Measurements from ENCODE around the gene CIC. TPM values are rescaled to one million over a fixed set of nuclear protein-coding genes. Genes with fewer than 3 reads are reported as not detected.
A peak's percentile ranks its signal among the peaks of the same experiment; 100 is the strongest.

The CIC gene
- total and polyA plus RNA-seq, 10 of the 15 experiments (the other 5 are each of a cell fraction or from before 2014, with no cell fraction given) = 0.18 to 50.6 (median 7.1) TPM

DNA sequence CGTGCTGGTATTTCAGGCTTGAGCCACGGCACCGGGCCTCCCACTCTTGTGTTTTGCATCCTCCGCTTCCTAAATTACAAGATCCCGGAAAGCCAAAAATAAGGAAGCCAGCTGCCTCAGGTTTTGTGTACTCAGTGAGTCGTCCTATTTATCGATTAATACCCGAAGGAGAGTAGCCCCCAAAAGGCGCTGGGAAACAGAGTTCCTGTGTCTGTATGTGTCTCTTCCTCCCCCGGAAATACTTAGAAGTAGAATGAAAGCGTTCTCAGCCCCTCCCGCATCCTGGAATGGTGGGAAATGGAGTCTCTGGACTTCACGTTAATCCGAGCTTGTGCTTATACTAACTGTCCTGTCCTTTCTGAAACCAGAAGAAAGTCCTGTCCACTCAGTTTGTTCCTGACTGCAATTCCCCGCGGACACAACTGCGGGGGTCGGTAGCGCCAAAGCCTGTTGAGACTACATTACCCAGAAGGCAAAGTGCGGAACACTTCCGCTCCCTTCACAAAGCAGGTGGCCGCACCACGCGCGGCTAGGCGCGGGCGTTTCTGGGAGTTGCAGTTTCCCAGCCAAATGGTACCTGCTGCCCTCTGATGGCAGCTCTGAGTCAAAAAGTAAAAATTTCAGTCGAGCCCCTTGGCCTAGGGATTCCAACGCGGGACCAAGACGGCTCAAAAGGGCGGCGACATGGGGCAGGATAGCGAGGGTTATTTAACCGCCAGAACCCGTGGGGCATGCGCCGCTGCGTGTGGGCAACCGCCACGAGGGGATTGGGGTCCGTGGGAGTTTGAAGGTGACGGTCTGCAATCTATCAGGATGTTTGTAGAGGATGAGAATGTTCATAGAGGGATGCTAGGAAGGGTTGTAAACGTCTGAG, 24.5 kb upstream of the CIC start (continued):
- TF ChIP-seq, protein P1, sequence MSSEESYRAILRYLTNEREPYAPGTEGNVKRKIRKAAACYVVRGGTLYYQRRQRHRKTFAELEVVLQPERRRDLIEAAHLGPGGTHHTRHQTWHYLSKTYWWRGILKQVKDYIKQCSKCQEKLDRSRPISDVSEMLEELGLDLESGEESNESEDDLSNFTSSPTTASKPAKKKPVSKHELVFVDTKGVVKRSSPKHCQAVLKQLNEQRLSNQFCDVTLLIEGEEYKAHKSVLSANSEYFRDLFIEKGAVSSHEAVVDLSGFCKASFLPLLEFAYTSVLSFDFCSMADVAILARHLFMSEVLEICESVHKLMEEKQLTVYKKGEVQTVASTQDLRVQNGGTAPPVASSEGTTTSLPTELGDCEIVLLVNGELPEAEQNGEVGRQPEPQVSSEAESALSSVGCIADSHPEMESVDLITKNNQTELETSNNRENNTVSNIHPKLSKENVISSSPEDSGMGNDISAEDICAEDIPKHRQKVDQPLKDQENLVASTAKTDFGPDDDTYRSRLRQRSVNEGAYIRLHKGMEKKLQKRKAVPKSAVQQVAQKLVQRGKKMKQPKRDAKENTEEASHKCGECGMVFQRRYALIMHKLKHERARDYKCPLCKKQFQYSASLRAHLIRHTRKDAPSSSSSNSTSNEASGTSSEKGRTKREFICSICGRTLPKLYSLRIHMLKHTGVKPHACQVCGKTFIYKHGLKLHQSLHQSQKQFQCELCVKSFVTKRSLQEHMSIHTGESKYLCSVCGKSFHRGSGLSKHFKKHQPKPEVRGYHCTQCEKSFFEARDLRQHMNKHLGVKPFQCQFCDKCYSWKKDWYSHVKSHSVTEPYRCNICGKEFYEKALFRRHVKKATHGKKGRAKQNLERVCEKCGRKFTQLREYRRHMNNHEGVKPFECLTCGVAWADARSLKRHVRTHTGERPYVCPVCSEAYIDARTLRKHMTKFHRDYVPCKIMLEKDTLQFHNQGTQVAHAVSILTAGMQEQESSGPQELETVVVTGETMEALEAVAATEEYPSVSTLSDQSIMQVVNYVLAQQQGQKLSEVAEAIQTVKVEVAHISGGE (CRISPR knock-in tag; IDR thresholded peaks at IDR 0.05) = no peak
- TF ChIP-seq, protein P2, sequence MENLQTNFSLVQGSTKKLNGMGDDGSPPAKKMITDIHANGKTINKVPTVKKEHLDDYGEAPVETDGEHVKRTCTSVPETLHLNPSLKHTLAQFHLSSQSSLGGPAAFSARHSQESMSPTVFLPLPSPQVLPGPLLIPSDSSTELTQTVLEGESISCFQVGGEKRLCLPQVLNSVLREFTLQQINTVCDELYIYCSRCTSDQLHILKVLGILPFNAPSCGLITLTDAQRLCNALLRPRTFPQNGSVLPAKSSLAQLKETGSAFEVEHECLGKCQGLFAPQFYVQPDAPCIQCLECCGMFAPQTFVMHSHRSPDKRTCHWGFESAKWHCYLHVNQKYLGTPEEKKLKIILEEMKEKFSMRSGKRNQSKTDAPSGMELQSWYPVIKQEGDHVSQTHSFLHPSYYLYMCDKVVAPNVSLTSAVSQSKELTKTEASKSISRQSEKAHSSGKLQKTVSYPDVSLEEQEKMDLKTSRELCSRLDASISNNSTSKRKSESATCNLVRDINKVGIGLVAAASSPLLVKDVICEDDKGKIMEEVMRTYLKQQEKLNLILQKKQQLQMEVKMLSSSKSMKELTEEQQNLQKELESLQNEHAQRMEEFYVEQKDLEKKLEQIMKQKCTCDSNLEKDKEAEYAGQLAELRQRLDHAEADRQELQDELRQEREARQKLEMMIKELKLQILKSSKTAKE (IDR thresholded peaks at IDR 0.05; ENCODE audit: low read depth, poor library complexity, severe bottlenecking) = no peak
- TF ChIP-seq LARP7 (IDR thresholded peaks at IDR 0.05) (peak; percentile 77), CREM (IDR thresholded peaks at IDR 0.05; ENCODE audit: low read depth) (peak; percentile 96), CBFB (IDR thresholded peaks at IDR 0.05; ENCODE audit: low read depth) (0 out of 2 replicates have a peak, but pooled peaks have one; percentile 58), ETV6 (conservative IDR thresholded peaks at IDR 0.05 in 1 of 2, IDR thresholded peaks at IDR 0.05 in 1 of 2; ENCODE audit: borderline replicate concordance in 1 of 2, low read depth in 1 of 2) (no peak), SP1 (IDR thresholded peaks at IDR 0.05; ENCODE audit: low read depth, low read length) (peak; percentile 9), MYC (IDR thresholded peaks at IDR 0.05; ENCODE audit: insufficient read depth, insufficient read length, insufficient replicate concordance, low read length, severe bottlenecking) (no peak), SMARCA5 (IDR thresholded peaks at IDR 0.05) (peak; percentile 40; the same call in 1 of the 2 replicates), TCF12 (IDR thresholded peaks at IDR 0.05; ENCODE audit: low read depth, low read length) (peak; percentile 48; the same call in 1 of the 2 replicates), JUNB (IDR thresholded peaks at IDR 0.05) (no peak), IKZF2 (IDR thresholded peaks at IDR 0.05) (peak in 1 of 2 experiments; percentile 68), TBL1XR1 (IDR thresholded peaks at IDR 0.05; ENCODE audit: low read depth, low read length) (0 out of 2 replicates have a peak, but pooled peaks have one; percentile 30), ZNF687 (IDR thresholded peaks at IDR 0.05) (no peak), RFX5 (IDR thresholded peaks at IDR 0.05; ENCODE audit: low read depth, low read length) (no peak), MXI1 (IDR thresholded peaks at IDR 0.05; ENCODE audit: low read depth, low read length) (peak; percentile 83), GABPA (IDR thresholded peaks at IDR 0.05; ENCODE audit: low read depth) (peak; percentile 94)

Measured in GM12878 (cell line).